GM12891 (cell line): Measurements from ENCODE around the gene CYP27A1.

ENCODE experiments used
- DNase-seq: peaks from one replicate; pipeline ENCODE4 v3.0.0; 2011; ENCODE audit warnings: low spot score; ENCODE audit not compliant: insufficient read length
- FAIRE-seq: peaks from 2 replicates; lab custom pipeline; 2011; peaks lifted over from hg19 to GRCh38; lab: Jason Lieb, UNC
- PAX5 ChIP-seq: IDR thresholded peaks from 2 replicates; pipeline ENCODE4 v1.6.1; 2011; ENCODE audit warnings: low read length, moderate library complexity, mild to moderate bottlenecking; ENCODE audit not compliant: insufficient read depth, severe bottlenecking
- POLR2A ChIP-seq: IDR thresholded peaks from 2 replicates; pipeline ENCODE4 v1.6.1; 2011; ENCODE audit warnings: low read depth, low read length, control low read depth
- POLR2AphosphoS5 ChIP-seq: IDR thresholded peaks from 2 replicates; pipeline ENCODE4 v1.6.1; 2011; ENCODE audit warnings: low read depth, low read length, control low read depth
- POU2F2 ChIP-seq: IDR thresholded peaks from 2 replicates; pipeline ENCODE4 v1.6.1; 2011; ENCODE audit warnings: low read depth, mild to moderate bottlenecking, control low read depth, low read length, moderate library complexity
- SPI1 ChIP-seq: IDR thresholded peaks from 2 replicates; pipeline ENCODE4 v1.6.1; 2011; ENCODE audit warnings: low read depth, low read length, control low read depth
- TAF1 ChIP-seq: IDR thresholded peaks from 2 replicates; pipeline ENCODE4 v1.6.1; 2011; ENCODE audit warnings: low read depth, low read length, control low read depth

The CYP27A1 gene

GRCh38 chr2:218807626-218808025 lies 25.7 kb downstream of the CYP27A1 start:
- no peak for FAIRE-seq
- DNase-seq: no peak
- TF ChIP-seq POLR2A: no peak
- no peak for TF ChIP-seq SPI1
- TF ChIP-seq POU2F2: no peak
- no peak for TF ChIP-seq PAX5
- TF ChIP-seq POLR2AphosphoS5: no peak
- no peak for TF ChIP-seq TAF1

GRCh38 chr2:218809515-218809914 lies 27.6 kb downstream of the CYP27A1 start:
- no peak for FAIRE-seq
- DNase-seq: no peak
- no peak for TF ChIP-seq TAF1
- TF ChIP-seq POU2F2: no peak
- no peak for TF ChIP-seq PAX5
- TF ChIP-seq POLR2A: no peak
- TF ChIP-seq SPI1: no peak
- no peak for TF ChIP-seq POLR2AphosphoS5

GRCh38 chr2:218810256-218810655 lies 28.3 kb downstream of the CYP27A1 start:
- no peak for DNase-seq
- no peak for FAIRE-seq
- TF ChIP-seq POLR2A (no peak), POU2F2 (no peak), POLR2AphosphoS5 (no peak), SPI1 (no peak), PAX5 (no peak), TAF1 (no peak)

GRCh38 chr2:218811382-218811781 lies 29.4 kb downstream of the CYP27A1 start:
- TF ChIP-seq POLR2AphosphoS5 (no peak), TAF1 (no peak), POLR2A (no peak)
- FAIRE-seq: no peak
- DNase-seq: no peak

- TF ChIP-seq POLR2AphosphoS5 (no peak), PAX5 (no peak), TAF1 (no peak), POLR2A (no peak), POU2F2 (no peak), SPI1 (no peak)
- no peak for FAIRE-seq
- no peak for DNase-seq
Measured at GRCh38 chr2:218812096-218812815, 30.3 kb downstream of the CYP27A1 start.

GRCh38 chr2:218812861-218813260 lies 30.9 kb downstream of the CYP27A1 start:
- FAIRE-seq (no peak), DNase-seq (no peak)
- no peak for TF ChIP-seq POLR2A
- no peak for TF ChIP-seq POLR2AphosphoS5
- no peak for TF ChIP-seq SPI1
- TF ChIP-seq PAX5: no peak
- TF ChIP-seq TAF1: no peak
- no peak for TF ChIP-seq POU2F2

GRCh38 chr2:218813771-218814460 lies 32.0 kb downstream of the CYP27A1 start:
- TF ChIP-seq TAF1: no peak
- no peak for TF ChIP-seq PAX5
- TF ChIP-seq POU2F2: no peak
- no peak for TF ChIP-seq SPI1
- TF ChIP-seq POLR2AphosphoS5: no peak
- no peak for TF ChIP-seq POLR2A
- FAIRE-seq: no peak
- DNase-seq: no peak

GRCh38 chr2:218814540-218815243 lies 32.7 kb downstream of the CYP27A1 start:
- FAIRE-seq (no peak), DNase-seq (no peak)
- no peak for TF ChIP-seq PAX5
- TF ChIP-seq POU2F2: no peak
- no peak for TF ChIP-seq SPI1
- TF ChIP-seq POLR2A: no peak
- no peak for TF ChIP-seq POLR2AphosphoS5
- no peak for TF ChIP-seq TAF1

- TF ChIP-seq SPI1 (no peak), POLR2AphosphoS5 (no peak), POU2F2 (no peak)
- no peak for FAIRE-seq
- DNase-seq: no peak
Measured at GRCh38 chr2:218815244-218815637, 33.3 kb downstream of the CYP27A1 start.
